GM12878 (cell line): ENCODE data around the gene MND1. TPM values are rescaled to one million over a fixed set of nuclear protein-coding genes. Genes with fewer than 3 reads are reported as not detected.

Experiments used
- ATAC-seq: fragments of 200-7000 bp; cut with Tn5 transposase; 3 replicates; pipeline ENCODE4 v1.9.1; 2020; ENCODE audit warnings: mild to moderate bottlenecking, moderate library complexity
- BruUV-seq: library from RNA; stranded (reverse); fragments of 400-500 nt; replicated peaks from 2 replicates; lab custom pipeline; 2021; lab: Mats Ljungman, UMichigan
- CTCF ChIA-PET: fragments of 300-600 bp; sonication (Branson Sonifier 250); formaldehyde crosslinking; extraction: SDS; loops from one replicate; lab custom pipeline; 2021; ENCODE audit warnings: inconsistent platforms; lab: Yijun Ruan, JAX
- POLR2A ChIA-PET: fragments of 350-600 bp; formaldehyde crosslinking; extraction: SDS; loops from one replicate; lab custom pipeline; 2021; ENCODE audit warnings: inconsistent platforms; lab: Charles Lee
- RAD21 ChIA-PET: fragments of 300-600 bp; sonication (Branson Sonifier 250); formaldehyde crosslinking; loops from one replicate; lab custom pipeline; 2023; ENCODE audit warnings: antibody characterized with exemption; ENCODE audit not compliant: unreplicated experiment; lab: Charles Lee
- SMC1A ChIA-PET: fragments of 300-600 bp; sonication (Branson Sonifier 250); formaldehyde crosslinking; loops from one replicate; lab custom pipeline; 2023; ENCODE audit not compliant: unreplicated experiment, uncharacterized antibody; lab: Charles Lee
- DNase-seq: peaks from one replicate; pipeline ENCODE4 v3.0.0-alpha.2; 2011; ENCODE audit warnings: low read depth, low spot score
- FAIRE-seq: peaks from 3 replicates; lab custom pipeline; 2011; peaks lifted over from hg19 to GRCh38; lab: Jason Lieb, UNC
- H2AFZ ChIP-seq: 2 replicates; pipeline ENCODE4 v1.6.0; 2011; ENCODE audit warnings: low read depth, low read length, control low read depth; ENCODE audit not compliant: control insufficient read depth
- H3K27ac ChIP-seq: 2 replicates; pipeline ENCODE4 v1.5.1; 2011; ENCODE audit warnings: control low read depth; ENCODE audit not compliant: control insufficient read depth, insufficient read depth
- H3K27me3 ChIP-seq, 2 experiments: replicated peaks in 1 of 2; 2 replicates each; pipeline versions ENCODE4 v1.6.0 to v1.6.1; 2011; ENCODE audit warnings: low read length in 1 of 2; ENCODE audit not compliant: control insufficient read depth in 2 of 2, insufficient read depth in 2 of 2
- H3K36me3 ChIP-seq, 2 experiments: 2 replicates each; pipeline ENCODE4 v1.5.1; 2011; ENCODE audit warnings: low read length in 1 of 2; ENCODE audit not compliant: control insufficient read depth in 2 of 2, insufficient read depth in 2 of 2
- H3K4me1 ChIP-seq: 2 replicates; pipeline ENCODE4 v1.6.1; 2011; ENCODE audit warnings: mild to moderate bottlenecking, low read length, moderate library complexity, mixed read lengths; ENCODE audit not compliant: control insufficient read depth, insufficient read depth
- H3K4me2 ChIP-seq: 2 replicates; pipeline ENCODE4 v1.6.0; 2011; ENCODE audit warnings: control low read depth; ENCODE audit not compliant: control insufficient read depth, insufficient read depth
- H3K4me3 ChIP-seq: fragments of 200-600 bp; sonication (generic); 2 replicates; pipeline ENCODE4 v1.5.1; 2016
- H3K79me2 ChIP-seq: 2 replicates; pipeline ENCODE4 v1.6.0; 2011; ENCODE audit warnings: low read length; ENCODE audit not compliant: control insufficient read depth, insufficient read depth
- H3K9ac ChIP-seq: 2 replicates; pipeline ENCODE4 v1.8.0; 2011; ENCODE audit warnings: low read length, control low read depth, mixed read lengths; ENCODE audit not compliant: control insufficient read depth, insufficient read depth
- H3K9me3 ChIP-seq: replicated peaks from 3 replicates; pipeline ENCODE4 v1.5.1; 2011; ENCODE audit warnings: mild to moderate bottlenecking, low read length; ENCODE audit not compliant: control insufficient read depth, insufficient read depth
- H4K20me1 ChIP-seq: 2 replicates; pipeline ENCODE4 v1.6.0; 2011; ENCODE audit not compliant: control insufficient read depth, insufficient read depth
- EGR1 ChIP-seq, 2 experiments: IDR thresholded peaks; 1 replicate in 1 of 2; 2 replicates in 1 of 2; pipeline ENCODE4 v1.6.1; 2011 to 2012; ENCODE audit warnings: low read depth in 2 of 2, low read length in 2 of 2, borderline replicate concordance in 1 of 2, mild to moderate bottlenecking in 1 of 2, moderate library complexity in 1 of 2
- GABPA ChIP-seq: IDR thresholded peaks from 2 replicates; pipeline ENCODE4 v1.6.1; 2014; ENCODE audit warnings: antibody characterized with exemption, low read depth, mild to moderate bottlenecking, inconsistent platforms
- NRF1 ChIP-seq: conservative IDR thresholded peaks from 2 replicates; pipeline ENCODE4 v1.6.1; 2011; ENCODE audit warnings: mild to moderate bottlenecking, low read depth, low read length, improper control_type of control experiment
- POLR2AphosphoS5 ChIP-seq: IDR thresholded peaks from 2 replicates; pipeline ENCODE4 v1.6.1; 2011; ENCODE audit warnings: mild to moderate bottlenecking, low read length, inconsistent platforms
- SP1 ChIP-seq: IDR thresholded peaks from one replicate; pipeline ENCODE4 v1.6.1; 2011; ENCODE audit warnings: low read depth, low read length
- SUPT20H ChIP-seq: IDR thresholded peaks from 2 replicates; pipeline ENCODE4 v1.6.1; 2011; ENCODE audit warnings: low read depth, mild to moderate bottlenecking, low read length, moderate library complexity, borderline replicate concordance; ENCODE audit not compliant: control insufficient read depth
- YBX1 ChIP-seq: fragments of 450-650 bp; IDR thresholded peaks from 2 replicates; pipeline ENCODE4 v1.6.1; 2016; ENCODE audit warnings: antibody characterized with exemption
- ZNF274 ChIP-seq: IDR thresholded peaks from one replicate; pipeline ENCODE4 v1.8.0; 2011; ENCODE audit not compliant: insufficient read length, insufficient read depth
- ZNF384 ChIP-seq: IDR thresholded peaks from 2 replicates; pipeline ENCODE4 v1.6.1; 2012; ENCODE audit warnings: low read depth, mild to moderate bottlenecking, low read length, improper control_type of control experiment, borderline replicate concordance
- WGBS: methylation state at CpG from one replicate; pipeline ENCODE4 v1.1.6; 2016; ENCODE audit warnings: low lambda C conversion rate; ENCODE audit not compliant: insufficient replicate concordance, insufficient coverage; ENCODE audit errors: missing lambda C conversion rate; 5-methylcytosine and 5-hydroxymethylcytosine counted together
- in situ Hi-C: fragments of 300-500 bp; cut with MboI; formaldehyde crosslinking; loops from 9 replicates; pipeline ENCODE4 v1.14.3; 2018; ENCODE audit warnings: mixed read lengths
- intact Hi-C: fragments of 100-400 bp; cut with micrococcal nuclease; formaldehyde crosslinking; loops from one replicate; pipeline ENCODE4 v1.14.2; 2022; ENCODE audit not compliant: unreplicated experiment
- polyA plus RNA-seq, 11 experiments: library from polyadenylated mRNA; depleted of rRNA in 4 of 11; unstranded in 6 of 11; stranded (reverse) in 5 of 11; fragments of >200 nt; fragmentation: Nextera tagmentation in 4 of 11; fragmentation: Illumina TruSeq in 1 of 11; extraction: Ambion mirVana in 4 of 11; extraction: Trizol in 1 of 11; gene quantifications; 1 replicate in 1 of 11; 2 replicates in 10 of 11; pipeline versions ENCODE4 v1.2.1 to v1.2.3, GENCODE V29; 2011 to 2016; ENCODE audit warnings: inconsistent platforms in 2 of 11, missing spikeins in 2 of 11, low read depth in 1 of 11
- total RNA-seq, 4 experiments: library from RNA; depleted of rRNA in 3 of 4; stranded (reverse); fragments of >200 nt in 3 of 4; fragmentation: Illumina TruSeq in 1 of 4; extraction: Trizol in 1 of 4; gene quantifications; 2 replicates each; pipeline versions ENCODE4 v1.2.1 to v1.2.3, GENCODE V29; 2013 to 2021
- TF ChIP-seq, protein P1 (sequence below): IDR thresholded peaks from 2 replicates; pipeline ENCODE4 v1.6.1; 2011; ENCODE audit warnings: low read depth, low read length, improper control_type of control experiment, borderline replicate concordance
- TF ChIP-seq, protein P2 (sequence below): fragments of 150-350 bp; IDR thresholded peaks from 2 replicates; pipeline ENCODE4 v1.6.1; 2014; ENCODE audit warnings: mild to moderate bottlenecking, low read depth, low read length
- TF ChIP-seq, protein P3 (sequence below): fragments of 450-650 bp; IDR thresholded peaks from 2 replicates; pipeline ENCODE4 v1.6.1; 2017; ENCODE audit warnings: low read depth, mild to moderate bottlenecking, moderate library complexity
- TF ChIP-seq, protein P4 (sequence below): IDR thresholded peaks from 2 replicates; pipeline ENCODE4 v1.6.1; 2012; ENCODE audit warnings: low read depth, low read length, improper control_type of control experiment
- TF ChIP-seq, protein P5 (sequence below): IDR thresholded peaks from 2 replicates; pipeline ENCODE4 v1.6.1; 2012; ENCODE audit warnings: low read depth, low read length, improper control_type of control experiment

Gene MND1
- total and polyA plus RNA-seq, 10 of the 15 experiments (the other 5 are each of a cell fraction or from before 2014, with no cell fraction given): 17.7 to 58.1 (median 47.3) TPM

DNA sequence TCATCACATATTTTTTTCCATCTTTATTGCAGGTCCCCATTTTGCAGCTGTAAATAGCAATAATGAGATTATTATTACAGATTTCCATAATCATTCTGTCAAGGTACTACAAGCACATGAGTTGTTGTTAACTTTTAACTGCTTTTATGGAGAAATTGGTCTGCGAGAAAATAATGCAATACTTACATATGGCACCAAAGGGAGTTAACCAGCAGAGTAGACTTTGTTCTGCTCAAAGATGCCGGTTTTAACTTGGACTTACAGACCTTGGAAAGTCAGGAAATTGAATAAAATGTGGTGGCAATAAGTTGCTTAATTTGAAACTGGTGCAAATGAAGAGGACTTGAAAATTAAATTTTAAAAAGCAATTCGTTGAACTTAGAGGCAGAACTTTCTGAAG is 20.4 kb upstream of the MND1 start (continued):
- TF ChIP-seq, protein P1, sequence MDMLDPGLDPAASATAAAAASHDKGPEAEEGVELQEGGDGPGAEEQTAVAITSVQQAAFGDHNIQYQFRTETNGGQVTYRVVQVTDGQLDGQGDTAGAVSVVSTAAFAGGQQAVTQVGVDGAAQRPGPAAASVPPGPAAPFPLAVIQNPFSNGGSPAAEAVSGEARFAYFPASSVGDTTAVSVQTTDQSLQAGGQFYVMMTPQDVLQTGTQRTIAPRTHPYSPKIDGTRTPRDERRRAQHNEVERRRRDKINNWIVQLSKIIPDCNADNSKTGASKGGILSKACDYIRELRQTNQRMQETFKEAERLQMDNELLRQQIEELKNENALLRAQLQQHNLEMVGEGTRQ: no peak
- TF ChIP-seq NRF1: no peak
- no peak for TF ChIP-seq POLR2AphosphoS5

DNA sequence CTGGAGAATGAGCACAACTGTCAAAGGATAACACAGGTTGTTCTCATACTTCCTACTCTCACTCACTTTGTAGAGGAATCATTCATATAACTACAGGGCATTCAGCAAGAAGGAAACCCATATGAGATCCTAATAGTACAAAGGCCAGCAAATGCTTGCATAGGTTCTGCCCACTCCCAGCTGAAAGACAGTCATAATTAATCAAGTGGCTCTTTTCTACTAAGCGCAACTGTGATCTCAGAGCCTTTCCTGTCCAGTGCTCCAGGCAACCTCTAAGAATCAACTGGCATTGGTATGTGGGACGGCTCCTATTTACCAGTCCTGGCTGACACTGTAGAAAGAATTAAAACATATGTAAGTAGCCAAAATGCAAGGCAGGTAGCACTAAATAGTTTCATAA is 18.9 kb upstream of the MND1 start:
- H3K9ac ChIP-seq: no peak overlapping the region
- H3K4me2 ChIP-seq: no peak overlapping the region
- H3K36me3 ChIP-seq: no peaks in the 10 kb centered on the region
- CTCF ChIA-PET: interaction anchor here (0.8 to 1.4 kb wide), 2 partner anchors 198 to 318 kb away, joined by 3 to 4 read pairs; no protein-coding TSS in a partner anchor
- intact Hi-C loops (no loop called here), in situ Hi-C loops (no loop called here)
- no peak overlapping the region for H3K27ac ChIP-seq
- FAIRE-seq (no peak), ATAC-seq (no peak), DNase-seq (no peak)
- TF ChIP-seq ZNF384: no peak
- TF ChIP-seq ZNF274: no peak
- TF ChIP-seq, protein P2, sequence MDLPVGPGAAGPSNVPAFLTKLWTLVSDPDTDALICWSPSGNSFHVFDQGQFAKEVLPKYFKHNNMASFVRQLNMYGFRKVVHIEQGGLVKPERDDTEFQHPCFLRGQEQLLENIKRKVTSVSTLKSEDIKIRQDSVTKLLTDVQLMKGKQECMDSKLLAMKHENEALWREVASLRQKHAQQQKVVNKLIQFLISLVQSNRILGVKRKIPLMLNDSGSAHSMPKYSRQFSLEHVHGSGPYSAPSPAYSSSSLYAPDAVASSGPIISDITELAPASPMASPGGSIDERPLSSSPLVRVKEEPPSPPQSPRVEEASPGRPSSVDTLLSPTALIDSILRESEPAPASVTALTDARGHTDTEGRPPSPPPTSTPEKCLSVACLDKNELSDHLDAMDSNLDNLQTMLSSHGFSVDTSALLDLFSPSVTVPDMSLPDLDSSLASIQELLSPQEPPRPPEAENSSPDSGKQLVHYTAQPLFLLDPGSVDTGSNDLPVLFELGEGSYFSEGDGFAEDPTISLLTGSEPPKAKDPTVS: no peak
- TF ChIP-seq GABPA: no peak
- TF ChIP-seq, protein P3, sequence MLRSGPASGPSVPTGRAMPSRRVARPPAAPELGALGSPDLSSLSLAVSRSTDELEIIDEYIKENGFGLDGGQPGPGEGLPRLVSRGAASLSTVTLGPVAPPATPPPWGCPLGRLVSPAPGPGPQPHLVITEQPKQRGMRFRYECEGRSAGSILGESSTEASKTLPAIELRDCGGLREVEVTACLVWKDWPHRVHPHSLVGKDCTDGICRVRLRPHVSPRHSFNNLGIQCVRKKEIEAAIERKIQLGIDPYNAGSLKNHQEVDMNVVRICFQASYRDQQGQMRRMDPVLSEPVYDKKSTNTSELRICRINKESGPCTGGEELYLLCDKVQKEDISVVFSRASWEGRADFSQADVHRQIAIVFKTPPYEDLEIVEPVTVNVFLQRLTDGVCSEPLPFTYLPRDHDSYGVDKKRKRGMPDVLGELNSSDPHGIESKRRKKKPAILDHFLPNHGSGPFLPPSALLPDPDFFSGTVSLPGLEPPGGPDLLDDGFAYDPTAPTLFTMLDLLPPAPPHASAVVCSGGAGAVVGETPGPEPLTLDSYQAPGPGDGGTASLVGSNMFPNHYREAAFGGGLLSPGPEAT: no peak
- TF ChIP-seq EGR1 (IDR thresholded peaks at IDR 0.05; ENCODE audit: borderline replicate concordance in 1 of 2, low read depth in 2 of 2, low read length in 2 of 2): no peak
- TF ChIP-seq SP1: no peak
- no peak for TF ChIP-seq SUPT20H
- TF ChIP-seq, protein P4, sequence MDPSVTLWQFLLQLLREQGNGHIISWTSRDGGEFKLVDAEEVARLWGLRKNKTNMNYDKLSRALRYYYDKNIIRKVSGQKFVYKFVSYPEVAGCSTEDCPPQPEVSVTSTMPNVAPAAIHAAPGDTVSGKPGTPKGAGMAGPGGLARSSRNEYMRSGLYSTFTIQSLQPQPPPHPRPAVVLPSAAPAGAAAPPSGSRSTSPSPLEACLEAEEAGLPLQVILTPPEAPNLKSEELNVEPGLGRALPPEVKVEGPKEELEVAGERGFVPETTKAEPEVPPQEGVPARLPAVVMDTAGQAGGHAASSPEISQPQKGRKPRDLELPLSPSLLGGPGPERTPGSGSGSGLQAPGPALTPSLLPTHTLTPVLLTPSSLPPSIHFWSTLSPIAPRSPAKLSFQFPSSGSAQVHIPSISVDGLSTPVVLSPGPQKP: no peak
- TF ChIP-seq NRF1: no peak
- TF ChIP-seq, protein P5, sequence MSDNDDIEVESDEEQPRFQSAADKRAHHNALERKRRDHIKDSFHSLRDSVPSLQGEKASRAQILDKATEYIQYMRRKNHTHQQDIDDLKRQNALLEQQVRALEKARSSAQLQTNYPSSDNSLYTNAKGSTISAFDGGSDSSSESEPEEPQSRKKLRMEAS: no peak
- TF ChIP-seq YBX1: no peak
- H3K4me3 ChIP-seq: no peak overlapping the region
- H4K20me1 ChIP-seq: no peaks in the 10 kb centered on the region
- H3K4me1 ChIP-seq: no peaks in the 10 kb centered on the region
- no peak overlapping the region for H2AFZ ChIP-seq
- POLR2A ChIA-PET: no interaction called here
- BruUV-seq: no TSS peak
- no peaks in the 10 kb centered on the region for H3K79me2 ChIP-seq
- RAD21 ChIA-PET: no interaction called here
- 90% methylated on average over 2 of the region's 2 CpGs for WGBS
- SMC1A ChIA-PET: interaction anchor here (1.1 to 1.4 kb wide), 4 partner anchors 16 to 324 kb away, joined by 3 to 4 read pairs (median 4); no protein-coding TSS in a partner anchor
- H3K27me3 ChIP-seq: no peaks in the 10 kb centered on the region; a peak in 1 of 4 replicates
- no peaks in the 10 kb centered on the region for H3K9me3 ChIP-seq
